ENCODE data around the gene OPCML.

Gene OPCML

GRCh38 chr11:133501643-133502539 is 30.4 kb downstream of the OPCML start:
- no peak for FAIRE-seq

GRCh38 chr11:133500936-133501335 is 31.4 kb downstream of the OPCML start:
- FAIRE-seq: no peak

- FAIRE-seq: no peak
These were observed 31.9 kb downstream of the OPCML start for GRCh38 chr11:133500435-133500834.

GRCh38 chr11:133498969-133499368 is 33.3 kb downstream of the OPCML start:
- no peak for FAIRE-seq

- no peak for FAIRE-seq
These were observed 34.7 kb downstream of the OPCML start for GRCh38 chr11:133497477-133498140.

GRCh38 chr11:133492895-133493294 is 39.4 kb downstream of the OPCML start:
- FAIRE-seq: no peak

GRCh38 chr11:133491680-133492383 is 40.5 kb downstream of the OPCML start:
- no peak for FAIRE-seq

GRCh38 chr11:133480722-133481121 is 51.6 kb downstream of the OPCML start:
- no peak for FAIRE-seq

- no peak for FAIRE-seq
These were observed 53.1 kb downstream of the OPCML start for GRCh38 chr11:133479209-133479608.

GRCh38 chr11:133477251-133477625 is 55.1 kb downstream of the OPCML start:
- no peak for FAIRE-seq

GRCh38 chr11:133476570-133477250 is 55.6 kb downstream of the OPCML start:
- no peak for FAIRE-seq

- FAIRE-seq: no peak
These were observed 57.8 kb downstream of the OPCML start for GRCh38 chr11:133474461-133474860.

GRCh38 chr11:133467686-133468085 is 64.6 kb downstream of the OPCML start:
- no peak for FAIRE-seq

GRCh38 chr11:133443206-133443747 is 89.0 kb downstream of the OPCML start:
- FAIRE-seq: no peak

- no peak for FAIRE-seq
These were observed 90.2 kb downstream of the OPCML start for GRCh38 chr11:133441964-133442660.

GRCh38 chr11:133425992-133426391 is 106.3 kb downstream of the OPCML start:
- no peak for FAIRE-seq

- FAIRE-seq: no peak
These were observed 107.1 kb downstream of the OPCML start for GRCh38 chr11:133425245-133425644.

- no peak for FAIRE-seq
These were observed 114.1 kb downstream of the OPCML start for GRCh38 chr11:133418218-133418617.

- FAIRE-seq: no peak
These were observed 117.8 kb downstream of the OPCML start for GRCh38 chr11:133414506-133414905.

GRCh38 chr11:133413703-133414102 is 118.6 kb downstream of the OPCML start:
- FAIRE-seq: no peak

GRCh38 chr11:133409799-133410198 is 122.5 kb downstream of the OPCML start:
- FAIRE-seq: no peak

GRCh38 chr11:133408936-133409335 is 123.4 kb downstream of the OPCML start:
- no peak for FAIRE-seq
